NCI-H2227 (cell line): Measurements from ENCODE around the gene ITPR3.

Experiments used
- DNase-seq: peaks from one replicate; lab custom pipeline; 2025; ENCODE audit not compliant: unreplicated experiment; lab: John Stamatoyannopoulos, UW

The ITPR3 gene

GRCh38 chr6:33633462-33634158 is 12.5 kb downstream of the ITPR3 start:
- peak; percentile 76 for DNase-seq

GRCh38 chr6:33634161-33634727 is 13.1 kb downstream of the ITPR3 start:
- peak; percentile 65 for DNase-seq

DNA sequence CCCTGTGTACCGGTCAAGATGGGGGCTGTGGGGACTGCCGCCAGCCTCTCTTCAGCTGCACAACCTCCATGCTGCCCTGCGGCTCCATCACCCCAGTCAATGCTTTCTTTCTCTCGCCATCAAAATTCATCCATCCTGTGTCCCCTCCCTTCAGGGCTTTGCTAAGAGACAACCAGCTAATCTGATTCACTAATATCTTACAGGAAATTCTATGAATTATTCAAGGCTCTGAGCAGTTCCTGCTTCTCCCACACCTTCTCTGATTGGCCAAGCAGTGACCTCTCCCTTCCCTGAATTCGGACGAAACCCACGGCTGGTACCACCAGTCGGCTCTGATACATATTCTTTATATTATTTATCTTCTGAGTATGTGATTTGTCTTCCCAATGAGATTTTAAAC is 13.8 kb downstream of the ITPR3 start:
- DNase-seq, result no peak

DNA sequence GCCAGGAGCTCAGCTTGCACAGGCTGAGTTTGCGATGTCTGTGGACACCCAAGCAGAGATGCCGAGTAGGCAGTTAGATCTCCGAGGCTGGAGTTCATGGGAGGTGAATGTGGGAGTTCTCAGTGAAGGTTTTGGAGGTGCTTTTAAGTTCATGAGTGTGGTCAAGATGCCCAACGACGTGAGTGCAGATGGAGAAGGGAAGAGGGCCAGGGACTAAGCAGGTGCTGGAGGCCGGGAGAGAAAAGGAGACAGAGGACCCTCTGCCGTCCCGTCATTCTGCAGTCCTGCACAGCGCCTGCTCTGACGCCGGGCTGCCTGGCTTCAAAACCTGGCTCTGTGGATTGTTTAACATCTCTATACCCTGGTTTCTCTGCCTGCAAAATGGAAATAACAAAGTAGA is 15.5 kb downstream of the ITPR3 start:
- no peak for DNase-seq

GRCh38 chr6:33638556-33638955 is 17.4 kb downstream of the ITPR3 start:
- no peak for DNase-seq

DNA sequence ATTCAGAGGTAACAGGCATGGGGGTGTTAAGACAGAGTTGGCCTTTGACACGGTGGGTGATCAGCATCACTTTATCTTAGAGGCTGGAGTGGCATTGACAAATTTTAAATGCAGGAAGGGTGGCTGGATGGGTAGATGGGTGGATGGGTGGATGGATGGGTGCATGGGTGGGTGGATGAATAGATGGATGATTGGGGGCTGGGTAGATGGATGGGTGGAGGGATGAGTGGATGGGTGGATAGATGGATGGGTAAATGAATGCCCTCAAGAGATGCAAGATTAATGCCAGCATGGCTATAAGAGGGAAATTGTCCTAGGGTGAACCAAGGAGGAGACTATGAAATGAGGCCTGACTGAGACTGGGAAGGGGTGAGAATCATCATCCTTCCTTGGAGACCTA is 18.4 kb downstream of the ITPR3 start:
- no peak for DNase-seq

- no peak for DNase-seq
Measured at GRCh38 chr6:33640361-33640760, 19.2 kb downstream of the ITPR3 start.

- DNase-seq, result no peak
Measured at GRCh38 chr6:33641144-33641543, 20.0 kb downstream of the ITPR3 start.

- DNase-seq, result no peak
Measured at GRCh38 chr6:33641602-33642001, 20.5 kb downstream of the ITPR3 start.

DNA sequence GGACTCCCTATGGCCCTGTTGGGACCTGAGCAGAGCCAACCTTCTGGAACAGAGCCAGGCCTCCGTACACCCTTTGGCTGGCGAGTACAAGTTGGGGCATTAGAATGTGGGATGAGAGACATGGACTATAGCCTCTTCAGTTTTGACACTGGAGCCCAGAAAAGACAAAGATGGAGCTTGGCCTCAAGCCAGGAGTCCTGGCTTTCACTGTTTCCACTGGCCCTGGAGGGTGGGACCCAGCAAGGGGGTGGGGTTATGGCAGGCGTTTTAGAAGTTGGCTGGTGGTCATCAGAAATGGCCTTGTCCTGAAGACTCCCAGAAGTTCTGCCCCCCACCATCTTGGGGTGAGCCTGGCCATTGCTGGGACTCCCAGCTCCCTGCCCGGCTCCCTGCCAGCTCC is 21.8 kb downstream of the ITPR3 start:
- DNase-seq, result no peak

DNA sequence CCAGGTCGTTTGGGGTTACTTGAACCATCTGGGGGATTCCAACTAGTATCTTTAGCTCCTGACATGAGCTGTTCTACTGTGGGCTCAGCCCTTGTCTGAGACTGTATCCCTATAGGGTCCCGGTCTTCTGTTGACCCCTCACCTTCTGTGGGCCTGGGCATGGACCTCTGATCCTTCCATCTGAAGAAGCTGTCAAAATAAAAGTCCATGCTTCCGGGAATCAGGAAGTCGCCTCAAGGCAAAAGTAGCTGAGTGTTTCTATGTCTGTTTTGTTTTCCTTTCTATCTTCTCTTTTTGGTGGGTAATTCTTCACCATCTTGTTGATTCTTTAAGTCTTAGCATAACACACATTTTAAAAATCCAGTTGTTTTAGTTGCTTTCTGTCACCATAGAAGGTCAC is 30.3 kb downstream of the ITPR3 start:
- DNase-seq, result no peak

- DNase-seq, result no peak
Measured at GRCh38 chr6:33652002-33652401, 30.9 kb downstream of the ITPR3 start.

GRCh38 chr6:33654831-33655554 is 33.9 kb downstream of the ITPR3 start:
- DNase-seq, result no peak

GRCh38 chr6:33656844-33657243 is 35.7 kb downstream of the ITPR3 start:
- DNase-seq, result no peak

GRCh38 chr6:33658982-33659689 is 38.0 kb downstream of the ITPR3 start:
- DNase-seq, result no peak

DNA sequence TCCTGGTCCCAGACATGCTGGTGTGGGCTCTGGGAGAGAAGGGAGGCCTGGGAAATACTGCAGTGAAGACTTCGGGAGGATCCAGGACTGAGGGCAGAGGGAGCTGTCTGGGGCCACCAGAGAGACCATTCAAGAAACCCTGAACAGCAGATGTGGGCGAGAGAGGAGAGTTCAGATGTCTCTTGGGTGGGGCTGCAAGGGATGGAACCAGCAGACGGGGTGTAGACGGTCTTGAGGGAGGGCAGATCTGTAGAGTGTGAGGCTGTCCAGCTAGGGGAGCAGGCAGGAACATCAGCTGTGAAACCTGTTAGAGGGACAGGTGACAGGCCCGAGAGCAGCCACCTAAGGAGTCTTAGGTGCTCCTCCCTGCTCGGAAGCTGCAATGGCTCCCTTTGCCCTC is 38.9 kb downstream of the ITPR3 start:
- no peak for DNase-seq

DNA sequence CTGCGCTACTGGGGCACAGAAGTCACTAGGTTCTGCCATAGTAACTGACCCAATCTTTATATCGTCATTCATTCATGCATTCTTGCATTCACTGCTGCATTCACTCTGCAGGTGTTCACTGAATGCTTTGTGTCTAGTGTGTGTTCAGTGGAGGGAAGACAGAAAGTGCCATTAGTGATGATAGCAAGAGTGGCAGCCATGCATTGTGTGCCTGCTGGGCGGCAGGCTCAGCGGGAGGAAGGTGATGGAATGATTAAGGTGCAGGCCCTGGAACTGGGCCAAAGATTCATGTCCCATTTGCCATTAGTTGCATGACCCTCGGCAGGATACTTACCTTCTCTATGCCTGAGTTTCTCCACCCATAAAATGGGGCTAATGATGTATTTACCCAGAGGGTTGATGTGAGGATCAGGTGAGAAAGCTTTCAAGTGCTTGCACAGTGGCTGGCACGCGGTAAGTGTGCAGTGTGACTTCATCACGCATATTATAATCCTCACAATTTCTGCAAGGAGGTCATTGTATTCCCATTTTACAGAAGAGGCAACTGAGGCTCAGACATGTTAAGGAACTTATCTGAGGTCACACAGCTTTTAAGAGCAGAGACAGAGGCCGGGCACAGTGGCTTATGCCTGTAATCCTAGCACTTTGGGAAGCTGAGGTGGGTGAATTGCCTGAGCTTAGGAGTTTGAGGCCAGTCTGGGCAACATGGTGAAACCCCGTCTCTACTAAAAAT is 40.1 kb downstream of the ITPR3 start:
- peak; percentile 43 for DNase-seq

GRCh38 chr6:33662318-33662717 is 41.2 kb downstream of the ITPR3 start:
- no peak for DNase-seq

DNA sequence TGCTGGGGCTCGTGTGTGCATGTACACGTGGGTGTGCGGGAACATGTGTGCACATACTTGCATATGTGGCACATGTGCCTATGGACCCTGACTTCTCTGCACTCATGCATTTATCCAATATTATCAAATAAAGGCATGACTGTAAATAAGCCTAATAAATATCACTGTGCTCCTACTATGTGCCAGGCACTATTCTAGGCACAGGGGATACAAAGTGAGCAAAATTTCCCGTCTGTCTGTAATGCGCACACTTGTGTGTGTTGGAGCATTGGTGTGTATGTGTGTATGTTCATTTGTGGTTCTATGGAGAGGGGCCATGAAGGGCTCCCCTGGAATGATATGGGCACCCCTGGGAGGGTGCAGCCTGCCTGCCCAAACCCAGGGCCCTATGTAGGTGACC is 41.9 kb downstream of the ITPR3 start:
- DNase-seq, result no peak

- DNase-seq, result no peak
Measured at GRCh38 chr6:33663727-33664449, 42.8 kb downstream of the ITPR3 start.
